Activated CD4-positive, alpha-beta memory T cell treated with anti-CD3 and anti-CD28 coated beads, Interleukin-2, amount 10 ng/mL, durations not matched to agents 7 days and 5 days (primary cell): ENCODE results near the gene FXYD3. TPM values are rescaled to one million over a fixed set of nuclear protein-coding genes. Genes with fewer than 3 reads are reported as not detected.
"Not testable (repeated sequence)": the region's sequence is repeated elsewhere in the genome, so short reads cannot be mapped to it uniquely, and the experiment has no call there.

ENCODE experiments used
- CTCF ChIA-PET: fragments of 350-600 bp; sonication (Branson Sonifier 250); formaldehyde crosslinking; loops from one replicate; lab custom pipeline; 2021; ENCODE audit warnings: antibody characterized with exemption, inconsistent platforms; lab: Charles Lee
- POLR2A ChIA-PET: fragments of 350-600 bp; sonication (Branson Sonifier 250); formaldehyde crosslinking; loops from one replicate; lab custom pipeline; 2021; ENCODE audit warnings: antibody characterized with exemption; lab: Charles Lee
- DNase-seq: peaks from one replicate; pipeline ENCODE4 v3.0.0-alpha.2; 2020
- H3K27ac Mint-ChIP-seq: one replicate; pipeline ENCODE4 v1.8.0; 2021; ENCODE audit warnings: mild to moderate bottlenecking, mixed read lengths
- H3K27me3 Mint-ChIP-seq: one replicate; pipeline ENCODE4 v1.8.0; 2021; ENCODE audit warnings: mixed read lengths
- H3K36me3 Mint-ChIP-seq: one replicate; pipeline ENCODE4 v1.8.0; 2021; ENCODE audit warnings: low read depth, mixed read lengths
- H3K4me1 Mint-ChIP-seq: one replicate; pipeline ENCODE4 v1.8.0; 2021; ENCODE audit warnings: mixed read lengths
- H3K4me3 Mint-ChIP-seq: one replicate; pipeline ENCODE4 v1.8.0; 2021; ENCODE audit warnings: mild to moderate bottlenecking, mixed read lengths
- H3K9me3 Mint-ChIP-seq: one replicate; pipeline ENCODE4 v1.8.0; 2021; ENCODE audit warnings: mixed read lengths
- total RNA-seq, 2 experiments: library from RNA; stranded (reverse); gene quantifications; one replicate each; pipeline ENCODE4 v1.2.3, GENCODE V29; 2021

The FXYD3 gene
- total RNA-seq, 2 experiments from 2014 or later, result not detected

GRCh38 chr19:35144600-35145436 is 29.2 kb downstream of the FXYD3 start:
- ChIA-PET CTCF (interaction anchor here (1.7 to 2.0 kb wide), 2 partner anchors 9 kb away, joined by 8 to 9 read pairs; partner anchors contain the start of gene FXYD5), POLR2A (interaction anchor here (1.1 kb wide), 2 partner anchors 66 to 67 kb away, joined by 3 to 4 read pairs; no protein-coding TSS in a partner anchor)
- peak; percentile 37 for DNase-seq
- H3K27ac Mint-ChIP-seq, result no peak overlapping the region
- H3K4me1 Mint-ChIP-seq, result peaks cover 35% of the 10 kb centered on the region
- H3K9me3 Mint-ChIP-seq, result no peaks in the 10 kb centered on the region
- no peak overlapping the region for H3K4me3 Mint-ChIP-seq
- H3K27me3 Mint-ChIP-seq, result peaks cover 22% of the 10 kb centered on the region
- no peaks in the 10 kb centered on the region for H3K36me3 Mint-ChIP-seq

- Mint-ChIP-seq H3K4me1 (peaks cover 28% of the 10 kb centered on the region), H3K27ac (no peak overlapping the region), H3K9me3 (no peaks in the 10 kb centered on the region), H3K27me3 (peaks cover 16% of the 10 kb centered on the region), H3K36me3 (no peaks in the 10 kb centered on the region), H3K4me3 (no peak overlapping the region)
- ChIA-PET POLR2A (no interaction called here), CTCF (interaction anchor here (1.7 to 2.0 kb wide), 3 partner anchors 7 to 67 kb away, joined by 3 to 9 read pairs (median 6); partner anchors contain the start of genes FXYD5 and LGI4)
- DNase-seq, result no peak
These were observed 31.3 kb downstream of the FXYD3 start for GRCh38 chr19:35146746-35147459.

GRCh38 chr19:35149463-35149862 is 33.8 kb downstream of the FXYD3 start:
- POLR2A ChIA-PET, result interaction anchor here (0.6 to 0.7 kb wide), 2 partner anchors 8 to 57 kb away, joined by 3 read pairs; no protein-coding TSS in a partner anchor
- CTCF ChIA-PET, result interaction anchor here (1.2 kb wide), 1 partner anchor 12 kb away, joined by 3 read pairs; no protein-coding TSS in a partner anchor
- H3K4me1 Mint-ChIP-seq, result peaks cover 28% of the 10 kb centered on the region

GRCh38 chr19:35150445-35150844 is 34.8 kb downstream of the FXYD3 start:
- peaks cover 4% of the 10 kb centered on the region for H3K27me3 Mint-ChIP-seq
- no peaks in the 10 kb centered on the region for H3K9me3 Mint-ChIP-seq
- no peak for DNase-seq
- H3K27ac Mint-ChIP-seq, result no peak overlapping the region
- peaks cover 14% of the 10 kb centered on the region for H3K36me3 Mint-ChIP-seq
- CTCF ChIA-PET, result interaction anchor here (1.2 to 4.9 kb wide), 2 partner anchors 9 to 13 kb away, joined by 3 to 47 read pairs; no protein-coding TSS in a partner anchor
- H3K4me1 Mint-ChIP-seq, result peaks cover 19% of the 10 kb centered on the region
- H3K4me3 Mint-ChIP-seq, result no peak overlapping the region
- POLR2A ChIA-PET, result no interaction called here

More at GRCh38 chr19:35149463-35149862, 33.8 kb downstream of the FXYD3 start:
- Mint-ChIP-seq H3K9me3 (no peaks in the 10 kb centered on the region), H3K36me3 (peaks cover 4% of the 10 kb centered on the region), H3K4me3 (no peak overlapping the region), H3K27ac (no peak overlapping the region), H3K27me3 (peaks cover 8% of the 10 kb centered on the region)
- DNase-seq, result no peak

- CTCF ChIA-PET, result interaction anchor here (0.5 to 4.9 kb wide), 3 partner anchors 10 to 65 kb away, joined by 3 to 47 read pairs (median 4); no protein-coding TSS in a partner anchor
- Mint-ChIP-seq H3K9me3 (no peaks in the 10 kb centered on the region), H3K36me3 (peaks cover 24% of the 10 kb centered on the region), H3K4me1 (peaks cover 28% of the 10 kb centered on the region), H3K4me3 (no peak overlapping the region), H3K27me3 (peaks cover 4% of the 10 kb centered on the region), H3K27ac (no peak overlapping the region)
- POLR2A ChIA-PET, result interaction anchor here (4.3 kb wide), 1 partner anchor 55 kb away, joined by 33 read pairs; no protein-coding TSS in a partner anchor
- no peak for DNase-seq
These were observed 35.8 kb downstream of the FXYD3 start for GRCh38 chr19:35151273-35152065.

GRCh38 chr19:35153129-35153522 is 37.5 kb downstream of the FXYD3 start:
- not testable (repeated sequence) for H3K9me3 Mint-ChIP-seq, H3K27me3 Mint-ChIP-seq, DNase-seq, H3K27ac Mint-ChIP-seq
- Mint-ChIP-seq H3K4me3 (peak overlapping the region; percentile 100), H3K4me1 (peaks cover 43% of the 10 kb centered on the region), H3K36me3 (peaks cover 40% of the 10 kb centered on the region)
- ChIA-PET POLR2A (interaction anchor here (0.9 to 10.6 kb wide), 8 partner anchors 11 to 116 kb away, joined by 3 to 106 read pairs (median 30); partner anchors contain the start of genes FXYD7 and USF2), CTCF (interaction anchor here (1.0 to 4.9 kb wide), 12 partner anchors 7 to 117 kb away, joined by 3 to 47 read pairs (median 6); partner anchors contain the start of genes FXYD3 and FXYD7)

- H3K9me3 Mint-ChIP-seq, result no peaks in the 10 kb centered on the region
These were observed 38.3 kb downstream of the FXYD3 start for GRCh38 chr19:35153701-35154524.

GRCh38 chr19:35154525-35155406 is 39.1 kb downstream of the FXYD3 start, which contains the start of gene FXYD5:
TSS of gene FXYD5 (plus strand) at chr19:35154735. CDS start at chr19:35155551, 816 bp downstream.
- ChIA-PET POLR2A (interaction anchor here (0.8 to 10.6 kb wide), 14 partner anchors 8 to 725 kb away, joined by 3 to 106 read pairs (median 8); partner anchors contain the start of genes FXYD7 and USF2), CTCF (interaction anchor here (0.6 to 4.9 kb wide), 28 partner anchors 8 to 1978 kb away, joined by 3 to 47 read pairs (median 4); partner anchors contain the start of genes FXYD3 and FXYD7)
- peak; percentile 76 for DNase-seq
- Mint-ChIP-seq H3K4me1 (peaks cover 57% of the 10 kb centered on the region), H3K4me3 (peak within 1 kb of the TSS; percentile 100), H3K36me3 (peaks cover 57% of the 10 kb centered on the region), H3K9me3 (peaks cover 2% of the 10 kb centered on the region), H3K27me3 (peaks cover 4% of the 10 kb centered on the region), H3K27ac (peak within 1 kb of the TSS; percentile 97)

More at GRCh38 chr19:35153701-35154524, 38.3 kb downstream of the FXYD3 start:
- Mint-ChIP-seq H3K4me3 (peak overlapping the region; percentile 100), H3K36me3 (peaks cover 48% of the 10 kb centered on the region), H3K4me1 (peaks cover 50% of the 10 kb centered on the region), H3K27ac (peak overlapping the region; percentile 97), H3K27me3 (peaks cover 4% of the 10 kb centered on the region)
- CTCF ChIA-PET, result interaction anchor here (0.6 to 4.9 kb wide), 28 partner anchors 8 to 1335 kb away, joined by 3 to 47 read pairs (median 3); partner anchors contain the start of genes FXYD3 and FXYD7
- DNase-seq, result peak; percentile 80
- POLR2A ChIA-PET, result interaction anchor here (0.8 to 10.6 kb wide), 15 partner anchors 9 to 724 kb away, joined by 3 to 106 read pairs (median 4); partner anchors contain the start of genes FXYD7 and USF2

- Mint-ChIP-seq H3K27me3 (peaks cover 4% of the 10 kb centered on the region), H3K4me1 (peaks cover 57% of the 10 kb centered on the region), H3K27ac (peak overlapping the region; percentile 97), H3K9me3 (peaks cover 2% of the 10 kb centered on the region), H3K36me3 (peaks cover 64% of the 10 kb centered on the region), H3K4me3 (peak overlapping the region; percentile 100)
- ChIA-PET POLR2A (interaction anchor here (3.1 to 10.6 kb wide), 6 partner anchors 13 to 111 kb away, joined by 15 to 106 read pairs (median 36); partner anchors contain the start of gene FXYD7), CTCF (no interaction called here)
- peak; percentile 43 for DNase-seq
These were observed 39.8 kb downstream of the FXYD3 start for GRCh38 chr19:35155441-35155840.
